Stimulated activated CD4-positive, alpha-beta T cell treated with anti-CD3 and anti-CD28 coated beads, Interleukin-15, amount 100 ng/mL, for 1 hour (primary cell): ENCODE results near the gene CYBC1.

Experiments
- DNase-seq, 2 donors: peaks; one replicate each; pipeline ENCODE4 v3.0.0-alpha.2; 2020; ENCODE audit warnings: low read depth in 1 of 2, low spot score in 1 of 2

Gene CYBC1

GRCh38 chr17:82449131-82449882 is 1.2 kb downstream of the CYBC1 start:
- peak; percentile 35 to 46 for DNase-seq

- no peak for DNase-seq
These were observed 2.7 kb downstream of the CYBC1 start for GRCh38 chr17:82447876-82448275.

DNA sequence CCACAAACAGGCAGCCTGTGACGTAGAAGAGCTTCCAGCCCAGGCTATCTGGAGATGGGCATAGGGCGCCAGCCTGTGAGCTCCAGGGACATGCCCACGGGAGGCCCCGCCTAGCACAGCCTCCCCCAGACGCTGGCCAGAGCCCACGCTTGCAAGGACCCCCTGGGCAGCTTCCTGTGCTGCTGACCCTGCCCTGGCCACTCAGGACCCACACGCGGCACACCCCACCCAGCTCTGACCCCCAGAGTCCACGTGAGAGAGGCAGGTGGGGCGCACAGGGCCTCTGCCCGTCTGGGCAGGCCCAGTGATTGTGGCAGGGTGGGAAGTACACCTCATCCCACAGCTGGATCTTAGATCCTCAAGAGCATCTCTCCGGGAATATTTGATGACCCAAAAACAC is 3.9 kb downstream of the CYBC1 start:
- no peak for DNase-seq

GRCh38 chr17:82446124-82446523 is 4.4 kb downstream of the CYBC1 start:
- no peak for DNase-seq

GRCh38 chr17:82445542-82445941 is 5.0 kb downstream of the CYBC1 start:
- no peak for DNase-seq

GRCh38 chr17:82444941-82445521 is 5.5 kb downstream of the CYBC1 start:
- DNase-seq = no peak

GRCh38 chr17:82444284-82444893 is 6.2 kb downstream of the CYBC1 start:
- DNase-seq = no peak

DNA sequence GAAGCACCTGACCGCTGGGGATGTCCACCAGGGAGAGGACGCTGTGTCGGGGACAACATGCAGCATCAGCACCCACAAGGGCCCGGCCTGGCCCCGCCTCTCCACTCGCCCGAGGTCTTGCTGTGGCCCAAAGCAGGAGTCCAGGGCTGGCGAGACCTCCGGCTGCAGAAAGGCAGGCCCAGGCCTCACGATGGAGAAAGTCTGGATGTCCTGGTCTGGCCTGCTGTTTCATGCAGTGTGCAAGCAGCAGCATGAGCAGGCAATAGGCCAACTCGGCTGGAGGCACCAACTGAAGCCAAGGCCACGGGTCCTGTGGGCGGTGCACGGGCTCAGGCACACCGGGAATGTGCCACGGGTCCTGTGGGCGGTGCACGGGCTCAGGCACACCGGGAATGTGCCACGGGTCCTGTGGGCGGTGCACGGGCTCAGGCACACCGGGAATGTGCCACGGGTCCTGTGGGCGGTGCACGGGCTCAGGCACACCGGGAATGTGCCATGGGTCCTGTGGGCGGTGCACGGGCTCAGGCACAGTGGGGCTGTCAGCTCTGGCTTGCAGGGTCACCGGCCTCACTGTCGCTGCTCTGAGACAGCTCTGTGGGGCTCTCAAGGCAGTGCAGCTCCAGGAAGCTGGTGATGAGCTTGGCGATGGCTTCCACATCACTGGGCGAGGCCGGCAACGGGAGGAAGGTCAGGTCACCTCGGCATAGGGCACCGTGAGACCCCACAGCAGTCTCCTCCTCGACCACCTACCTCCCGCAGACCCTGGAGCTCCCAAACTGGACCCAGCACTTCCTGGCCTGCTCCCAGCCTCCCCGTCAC is 6.9 kb downstream of the CYBC1 start:
- no peak for DNase-seq

DNA sequence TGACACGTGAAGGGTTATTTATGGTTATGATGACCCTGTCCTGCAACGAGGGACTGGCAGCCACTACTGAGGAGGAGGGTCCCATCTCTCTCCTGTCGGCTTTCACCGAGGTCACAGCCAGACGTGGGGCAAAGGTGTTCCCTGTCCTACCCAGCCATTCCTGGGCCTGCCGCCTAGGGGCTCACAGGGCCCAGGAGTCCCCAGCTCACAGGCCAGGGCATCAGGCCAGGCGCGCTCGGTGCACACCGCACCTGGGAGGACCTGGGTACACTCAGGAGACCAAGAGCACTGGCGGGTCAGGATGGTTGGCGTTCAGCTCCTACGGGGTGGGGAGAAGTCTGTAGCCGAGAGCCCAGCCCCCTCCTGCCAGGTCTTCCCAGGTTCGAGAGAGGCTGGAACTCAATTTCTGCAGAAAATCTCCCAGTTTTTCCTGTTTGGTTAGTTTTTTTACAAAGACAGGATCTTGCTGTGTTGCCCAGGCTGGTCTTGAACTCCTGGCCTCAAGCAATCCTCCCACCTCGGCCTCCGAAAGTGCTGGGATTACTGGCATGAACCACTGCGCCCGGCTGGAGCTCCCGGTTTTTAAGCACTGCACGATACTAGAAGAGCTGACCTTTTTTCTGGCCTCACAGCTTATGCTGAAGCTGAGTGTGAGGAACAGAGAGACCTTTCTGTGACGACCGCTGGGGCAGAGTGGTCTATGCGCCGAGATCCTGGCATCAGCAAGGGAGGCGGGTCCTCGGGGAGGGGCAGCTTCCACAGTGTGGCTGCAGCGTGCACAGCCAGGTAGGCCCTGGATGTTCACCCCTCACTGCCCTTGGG is 7.7 kb downstream of the CYBC1 start:
- DNase-seq = no peak

DNA sequence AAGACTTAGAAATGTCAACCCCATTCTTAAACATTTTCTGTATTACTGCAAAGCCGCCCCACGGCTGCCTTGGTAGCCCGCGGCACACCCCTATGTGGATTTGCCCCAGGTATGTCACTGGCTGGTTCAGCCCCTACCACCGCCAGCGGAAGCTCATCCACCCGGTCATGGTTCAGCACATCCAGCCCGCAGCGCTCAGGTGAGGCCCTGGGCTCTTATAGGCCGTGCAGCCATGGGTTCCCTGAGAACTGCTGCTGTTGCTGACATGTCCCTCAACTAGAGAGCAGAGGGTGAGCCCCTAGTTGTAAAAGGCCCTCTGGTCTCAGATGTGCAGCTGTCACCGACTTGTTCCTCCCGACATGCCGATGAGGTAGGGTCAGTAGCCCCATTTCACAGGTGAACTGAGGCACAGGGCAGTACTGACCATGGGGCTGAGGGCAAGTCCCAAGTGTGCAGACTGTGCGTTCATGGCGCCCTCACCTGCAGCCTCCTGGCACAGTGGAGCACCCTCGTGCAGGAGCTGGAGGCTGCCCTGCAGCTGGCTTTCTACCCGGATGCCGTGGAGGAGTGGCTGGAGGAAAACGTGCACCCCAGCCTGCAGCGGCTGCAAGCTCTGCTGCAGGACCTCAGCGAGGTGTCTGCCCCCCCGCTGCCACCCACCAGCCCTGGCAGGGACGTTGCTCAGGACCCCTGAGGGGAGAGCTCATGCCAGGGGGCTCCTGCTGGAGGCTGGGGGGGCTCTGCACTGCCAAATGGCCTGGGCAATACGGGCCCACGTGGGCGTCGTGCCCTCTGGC is 8.7 kb downstream of the CYBC1 start:
- no peak for DNase-seq

- DNase-seq = no peak
These were observed 9.4 kb downstream of the CYBC1 start for GRCh38 chr17:82440991-82441627.

- no peak for DNase-seq
These were observed 10.0 kb downstream of the CYBC1 start for GRCh38 chr17:82440469-82440981.

DNA sequence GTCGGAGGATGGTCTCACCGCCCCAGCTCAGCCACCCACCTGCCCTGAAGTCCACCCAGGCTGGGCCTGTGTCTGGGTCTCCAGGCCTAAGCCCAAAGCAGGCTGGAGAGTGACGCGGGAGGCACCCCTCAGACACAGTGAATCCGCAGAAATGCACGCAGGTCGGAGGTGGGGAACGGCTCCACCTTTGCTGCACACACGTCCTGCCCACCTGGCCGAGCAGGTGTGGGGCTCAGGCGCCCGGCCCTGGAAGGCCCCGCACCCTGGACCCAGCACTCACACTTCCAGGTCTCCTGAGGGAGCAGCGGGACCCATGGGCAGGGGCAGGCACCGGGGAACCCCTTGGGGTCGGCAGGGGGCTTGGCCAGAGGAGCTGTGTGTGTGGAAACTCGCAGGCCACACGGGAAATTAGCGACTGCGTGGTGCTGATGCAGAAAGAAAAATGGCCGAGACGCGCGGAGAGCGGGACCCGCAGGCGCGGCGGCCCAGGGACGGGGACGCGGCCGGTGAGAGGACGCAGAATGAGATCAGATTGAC is 10.7 kb downstream of the CYBC1 start:
- DNase-seq = no peak

DNA sequence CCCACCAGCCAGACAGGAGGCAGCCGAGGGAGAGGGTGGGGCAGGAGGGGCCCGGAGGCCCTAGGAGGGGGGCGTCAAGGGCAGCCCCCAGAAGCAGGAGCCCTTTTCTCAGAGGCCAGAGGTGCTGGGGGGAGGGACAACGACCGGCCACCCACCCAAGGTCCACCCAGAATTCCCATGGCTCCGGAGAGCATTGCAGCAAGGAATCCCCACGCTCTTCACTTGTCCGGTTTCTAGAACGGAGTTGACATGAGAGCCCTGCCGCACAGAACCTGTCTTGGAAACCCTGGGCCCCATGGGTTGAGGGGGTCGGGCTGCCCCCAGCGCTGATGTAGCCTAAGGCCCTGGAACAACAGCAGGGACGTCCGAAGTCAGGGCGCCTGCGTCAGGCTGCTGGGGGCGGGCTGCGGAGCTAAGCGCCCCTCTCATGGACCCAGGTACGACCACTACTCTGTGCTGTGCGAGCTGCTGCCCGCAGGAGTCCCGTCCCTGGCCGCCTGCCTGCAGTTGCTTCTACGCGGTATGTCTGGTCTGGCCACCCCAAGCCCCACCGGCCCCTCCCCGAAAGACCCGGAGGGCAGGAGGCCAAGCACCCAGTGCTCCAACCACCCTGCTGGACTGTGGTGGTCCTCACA is 11.2 kb downstream of the CYBC1 start:
- no peak for DNase-seq

DNA sequence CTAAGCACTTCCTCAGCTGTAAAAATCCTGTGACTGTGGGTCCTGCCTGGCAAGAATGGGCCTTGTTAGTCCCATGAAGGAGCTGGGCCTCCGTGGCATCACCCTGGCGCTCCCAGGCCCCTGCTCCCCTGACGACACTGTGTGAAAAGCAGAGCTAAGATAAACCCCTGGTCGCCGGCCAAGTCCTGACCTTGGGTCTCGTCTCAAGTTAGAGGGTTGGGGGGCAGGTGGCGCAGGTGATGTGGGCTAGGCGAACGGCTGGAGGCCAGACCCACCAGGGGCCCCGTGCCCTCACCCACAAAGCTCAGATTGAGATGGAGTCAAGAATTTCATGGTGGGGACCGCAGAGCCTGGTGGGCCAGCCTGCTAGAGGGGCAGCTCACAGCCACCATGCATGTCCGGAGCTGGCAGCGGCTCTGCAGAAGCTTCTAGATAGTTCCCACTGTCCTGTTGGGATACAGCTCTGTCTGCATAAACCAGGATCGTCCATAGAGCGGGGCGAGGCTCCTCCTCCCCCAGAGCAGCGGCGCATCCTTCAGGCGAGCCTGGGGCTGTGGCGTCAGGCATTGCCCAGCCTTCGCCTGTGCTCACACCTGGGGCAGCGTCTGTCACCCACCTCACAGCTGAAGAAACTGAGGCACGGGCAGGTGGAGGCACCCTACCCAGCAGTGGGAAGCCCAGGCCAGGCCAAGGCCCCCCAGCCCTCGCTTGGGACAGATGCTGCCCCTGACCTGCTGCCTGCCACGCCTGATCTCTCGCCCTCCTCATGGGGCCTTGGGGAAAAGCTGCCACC is 12.0 kb downstream of the CYBC1 start:
- DNase-seq = no peak

DNA sequence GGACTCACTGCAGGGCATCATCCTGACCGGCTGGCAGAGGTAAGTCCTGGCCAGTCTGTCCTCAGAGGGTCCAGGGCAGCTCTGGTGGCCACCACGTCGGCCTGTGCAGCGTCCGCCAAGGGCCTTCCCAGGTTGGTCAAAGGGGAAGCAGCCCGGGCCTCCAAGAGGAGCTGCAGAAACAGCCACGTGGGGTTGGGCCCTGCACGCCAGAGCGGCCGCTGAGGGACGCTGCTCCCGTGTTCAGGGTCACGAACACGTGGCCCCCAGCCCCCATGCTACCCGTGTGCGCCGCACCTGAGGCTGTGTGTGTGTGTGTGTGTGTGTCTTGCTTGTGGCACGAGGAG is 13.3 kb downstream of the CYBC1 start:
- no peak for DNase-seq

- DNase-seq = no peak
These were observed 13.8 kb downstream of the CYBC1 start for GRCh38 chr17:82436601-82437324.
